OCI-LY3 (cell line): Measurements from ENCODE around the gene MYH7.

ENCODE experiments used
- H2AFZ ChIP-seq: fragments of 200-600, 300-600 bp; shearing (Covaris generic); 2 replicates; pipeline ENCODE4 v1.6.0; 2014; ENCODE audit warnings: antibody characterized with exemption, low read depth, low read length
- H3K27ac ChIP-seq: fragments of 200-600, 300-600 bp; sonication (generic); 2 replicates; pipeline ENCODE4 v1.5.1; 2014; ENCODE audit warnings: mild to moderate bottlenecking, low read length, moderate library complexity, mixed read lengths
- H3K27me3 ChIP-seq: fragments of 200-600, 300-600 bp; sonication (generic); 2 replicates; pipeline ENCODE4 v1.6.1; 2014; ENCODE audit warnings: low read depth, low read length, mixed read lengths
- H3K36me3 ChIP-seq: fragments of 200-600, 300-600 bp; sonication (generic); replicated peaks from 2 replicates; pipeline ENCODE3; 2014; ENCODE audit warnings: low read depth, low read length, mixed read lengths
- H3K4me1 ChIP-seq: fragments of 300-600, 200-600 bp; sonication (generic); 2 replicates; pipeline ENCODE4 v1.6.1; 2014; ENCODE audit warnings: low read length, mixed read lengths
- H3K4me2 ChIP-seq: fragments of 200-600, 300-600 bp; sonication (generic); 2 replicates; pipeline ENCODE4 v1.6.1; 2014; ENCODE audit warnings: low read length, mixed read lengths
- H3K4me3 ChIP-seq: fragments of 300-600, 200-600 bp; sonication (generic); 2 replicates; pipeline ENCODE4 v1.5.1; 2014; ENCODE audit warnings: antibody characterized with exemption, mild to moderate bottlenecking, low read length, moderate library complexity
- H3K79me2 ChIP-seq: fragments of 300-600, 200-600 bp; shearing (Covaris generic); 2 replicates; pipeline ENCODE4 v1.6.1; 2014; ENCODE audit warnings: mild to moderate bottlenecking, low read length, mixed read lengths
- H3K9ac ChIP-seq: fragments of 300-600, 200-600 bp; shearing (Covaris generic); 2 replicates; pipeline ENCODE4 v1.6.0; 2014; ENCODE audit warnings: mild to moderate bottlenecking, low read length, moderate library complexity
- H3K9me3 ChIP-seq: fragments of 200-600, 300-600 bp; shearing (Covaris generic); 2 replicates; pipeline ENCODE4 v1.6.1; 2014; ENCODE audit warnings: low read length, mixed read lengths; ENCODE audit not compliant: insufficient read depth
- H4K20me1 ChIP-seq: fragments of 200-600, 300-600 bp; sonication (generic); 2 replicates; pipeline ENCODE4 v1.6.1; 2016; ENCODE audit warnings: low read length, mixed read lengths; ENCODE audit not compliant: insufficient read depth
- EZH2phosphoT487 ChIP-seq: fragments of 200-600 bp; shearing (Covaris generic); IDR thresholded peaks from 2 replicates; pipeline ENCODE4 v1.6.1; 2018; ENCODE audit warnings: antibody characterized with exemption, mixed run types, low read depth
- TF ChIP-seq, protein P1 (sequence below): fragments of 200-600, 300-600 bp; sonication (generic); IDR thresholded peaks from 2 replicates; pipeline ENCODE4 v1.5.1; 2014; ENCODE audit warnings: antibody characterized with exemption, low read length, low read depth

Gene MYH7

GRCh38 chr14:23364164-23365035 lies 71.1 kb downstream of the MYH7 start:
- Histone ChIP-seq H3K4me1 (no peaks in the 10 kb centered on the region), H3K36me3 (no peaks in the 10 kb centered on the region), H2AFZ (no peak overlapping the region), H3K27me3 (peaks cover 3% of the 10 kb centered on the region; the same call in 1 of the 2 replicates), H3K4me3 (no peak overlapping the region), H3K79me2 (no peaks in the 10 kb centered on the region), H3K4me2 (no peak overlapping the region), H3K27ac (no peak overlapping the region), H3K9me3 (no peaks in the 10 kb centered on the region), H3K9ac (no peak overlapping the region), H4K20me1 (no peaks in the 10 kb centered on the region)
- TF ChIP-seq EZH2phosphoT487 = no peak
- TF ChIP-seq, protein P1, sequence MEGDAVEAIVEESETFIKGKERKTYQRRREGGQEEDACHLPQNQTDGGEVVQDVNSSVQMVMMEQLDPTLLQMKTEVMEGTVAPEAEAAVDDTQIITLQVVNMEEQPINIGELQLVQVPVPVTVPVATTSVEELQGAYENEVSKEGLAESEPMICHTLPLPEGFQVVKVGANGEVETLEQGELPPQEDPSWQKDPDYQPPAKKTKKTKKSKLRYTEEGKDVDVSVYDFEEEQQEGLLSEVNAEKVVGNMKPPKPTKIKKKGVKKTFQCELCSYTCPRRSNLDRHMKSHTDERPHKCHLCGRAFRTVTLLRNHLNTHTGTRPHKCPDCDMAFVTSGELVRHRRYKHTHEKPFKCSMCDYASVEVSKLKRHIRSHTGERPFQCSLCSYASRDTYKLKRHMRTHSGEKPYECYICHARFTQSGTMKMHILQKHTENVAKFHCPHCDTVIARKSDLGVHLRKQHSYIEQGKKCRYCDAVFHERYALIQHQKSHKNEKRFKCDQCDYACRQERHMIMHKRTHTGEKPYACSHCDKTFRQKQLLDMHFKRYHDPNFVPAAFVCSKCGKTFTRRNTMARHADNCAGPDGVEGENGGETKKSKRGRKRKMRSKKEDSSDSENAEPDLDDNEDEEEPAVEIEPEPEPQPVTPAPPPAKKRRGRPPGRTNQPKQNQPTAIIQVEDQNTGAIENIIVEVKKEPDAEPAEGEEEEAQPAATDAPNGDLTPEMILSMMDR = no peak
